GM12878 (cell line): ENCODE measurements around the gene SCCPDH. TPM values are rescaled to one million over a fixed set of nuclear protein-coding genes. Genes with fewer than 3 reads are reported as not detected.

Experiments
- ATAC-seq: fragments of 200-7000 bp; cut with Tn5 transposase; 3 replicates; pipeline ENCODE4 v1.9.1; 2020; ENCODE audit warnings: mild to moderate bottlenecking, moderate library complexity
- BruUV-seq: library from RNA; stranded (reverse); fragments of 400-500 nt; replicated peaks from 2 replicates; lab custom pipeline; 2021; lab: Mats Ljungman, UMichigan
- CTCF ChIA-PET: fragments of 300-600 bp; sonication (Branson Sonifier 250); formaldehyde crosslinking; extraction: SDS; loops from one replicate; lab custom pipeline; 2021; ENCODE audit warnings: inconsistent platforms; lab: Yijun Ruan, JAX
- POLR2A ChIA-PET: fragments of 350-600 bp; formaldehyde crosslinking; extraction: SDS; loops from one replicate; lab custom pipeline; 2021; ENCODE audit warnings: inconsistent platforms; lab: Charles Lee
- RAD21 ChIA-PET: fragments of 300-600 bp; sonication (Branson Sonifier 250); formaldehyde crosslinking; loops from one replicate; lab custom pipeline; 2023; ENCODE audit warnings: antibody characterized with exemption; ENCODE audit not compliant: unreplicated experiment; lab: Charles Lee
- SMC1A ChIA-PET: fragments of 300-600 bp; sonication (Branson Sonifier 250); formaldehyde crosslinking; loops from one replicate; lab custom pipeline; 2023; ENCODE audit not compliant: unreplicated experiment, uncharacterized antibody; lab: Charles Lee
- DNase-seq: peaks from one replicate; pipeline ENCODE4 v3.0.0-alpha.2; 2011; ENCODE audit warnings: low read depth, low spot score
- FAIRE-seq: peaks from 3 replicates; lab custom pipeline; 2011; peaks lifted over from hg19 to GRCh38; lab: Jason Lieb, UNC
- H2AFZ ChIP-seq: 2 replicates; pipeline ENCODE4 v1.6.0; 2011; ENCODE audit warnings: low read depth, low read length, control low read depth; ENCODE audit not compliant: control insufficient read depth
- H3K27ac ChIP-seq: 2 replicates; pipeline ENCODE4 v1.5.1; 2011; ENCODE audit warnings: control low read depth; ENCODE audit not compliant: control insufficient read depth, insufficient read depth
- H3K27me3 ChIP-seq, 2 experiments: replicated peaks in 1 of 2; 2 replicates each; pipeline versions ENCODE4 v1.6.0 to v1.6.1; 2011; ENCODE audit warnings: low read length in 1 of 2; ENCODE audit not compliant: control insufficient read depth in 2 of 2, insufficient read depth in 2 of 2
- H3K36me3 ChIP-seq, 2 experiments: 2 replicates each; pipeline ENCODE4 v1.5.1; 2011; ENCODE audit warnings: low read length in 1 of 2; ENCODE audit not compliant: control insufficient read depth in 2 of 2, insufficient read depth in 2 of 2
- H3K4me1 ChIP-seq: 2 replicates; pipeline ENCODE4 v1.6.1; 2011; ENCODE audit warnings: mild to moderate bottlenecking, low read length, moderate library complexity, mixed read lengths; ENCODE audit not compliant: control insufficient read depth, insufficient read depth
- H3K4me2 ChIP-seq: 2 replicates; pipeline ENCODE4 v1.6.0; 2011; ENCODE audit warnings: control low read depth; ENCODE audit not compliant: control insufficient read depth, insufficient read depth
- H3K4me3 ChIP-seq: fragments of 200-600 bp; sonication (generic); 2 replicates; pipeline ENCODE4 v1.5.1; 2016
- H3K79me2 ChIP-seq: 2 replicates; pipeline ENCODE4 v1.6.0; 2011; ENCODE audit warnings: low read length; ENCODE audit not compliant: control insufficient read depth, insufficient read depth
- H3K9ac ChIP-seq: 2 replicates; pipeline ENCODE4 v1.8.0; 2011; ENCODE audit warnings: low read length, control low read depth, mixed read lengths; ENCODE audit not compliant: control insufficient read depth, insufficient read depth
- H3K9me3 ChIP-seq: replicated peaks from 3 replicates; pipeline ENCODE4 v1.5.1; 2011; ENCODE audit warnings: mild to moderate bottlenecking, low read length; ENCODE audit not compliant: control insufficient read depth, insufficient read depth
- H4K20me1 ChIP-seq: 2 replicates; pipeline ENCODE4 v1.6.0; 2011; ENCODE audit not compliant: control insufficient read depth, insufficient read depth
- BCL3 ChIP-seq: IDR thresholded peaks from 2 replicates; pipeline ENCODE4 v1.6.1; 2011; ENCODE audit warnings: borderline replicate concordance, low read depth, mild to moderate bottlenecking, moderate library complexity, low read length; ENCODE audit not compliant: insufficient read depth, poor library complexity, severe bottlenecking
- CEBPB ChIP-seq, 2 experiments: fragments of 150-350 bp in 1 of 2; IDR thresholded peaks; 2 replicates each; pipeline ENCODE4 v1.6.1; 2012 to 2014; ENCODE audit warnings: low read depth in 2 of 2, low read length in 2 of 2, borderline replicate concordance in 1 of 2, inconsistent platforms in 1 of 2
- E2F4 ChIP-seq: IDR thresholded peaks from 2 replicates; pipeline ENCODE4 v1.6.1; 2012; ENCODE audit warnings: low read depth, low read length, improper control_type of control experiment
- E4F1 ChIP-seq: fragments of 450-650 bp; IDR thresholded peaks from 2 replicates; pipeline ENCODE4 v1.6.1; 2018; ENCODE audit warnings: borderline replicate concordance, mild to moderate bottlenecking; ENCODE audit not compliant: partially characterized antibody
- IKZF2 ChIP-seq, 2 experiments: fragments of 450-650 bp; IDR thresholded peaks; 2 replicates each; pipeline ENCODE4 v1.6.1; 2017; ENCODE audit warnings: mild to moderate bottlenecking in 2 of 2, moderate library complexity in 2 of 2
- NFXL1 ChIP-seq: fragments of 450-650 bp; IDR thresholded peaks from 2 replicates; pipeline ENCODE4 v1.6.1; 2017; ENCODE audit warnings: antibody characterized with exemption, mild to moderate bottlenecking, borderline replicate concordance
- NFYA ChIP-seq: IDR thresholded peaks from 2 replicates; pipeline ENCODE4 v1.6.1; 2011; ENCODE audit warnings: low read depth, mild to moderate bottlenecking, low read length, improper control_type of control experiment, borderline replicate concordance
- POLR2A ChIP-seq: IDR thresholded peaks from 2 replicates; pipeline ENCODE4 v1.6.1; 2011; ENCODE audit warnings: low read depth, mild to moderate bottlenecking, low read length
- SMAD5 ChIP-seq: IDR thresholded peaks from 2 replicates; pipeline ENCODE4 v1.6.1; 2016; ENCODE audit warnings: antibody characterized with exemption, low read depth
- SP1 ChIP-seq: IDR thresholded peaks from one replicate; pipeline ENCODE4 v1.6.1; 2011; ENCODE audit warnings: low read depth, low read length
- SUZ12 ChIP-seq: fragments of 200-600 bp; sonication (generic); IDR thresholded peaks from one replicate; pipeline ENCODE4 v1.6.1; 2018; ENCODE audit warnings: antibody characterized with exemption, mild to moderate bottlenecking; ENCODE audit not compliant: unreplicated experiment
- ZNF622 ChIP-seq: fragments of 450-650 bp; IDR thresholded peaks from 2 replicates; pipeline ENCODE4 v1.6.1; 2017; ENCODE audit warnings: mild to moderate bottlenecking, inconsistent platforms
- WGBS: methylation state at CpG from one replicate; pipeline ENCODE4 v1.1.6; 2016; ENCODE audit warnings: low lambda C conversion rate; ENCODE audit not compliant: insufficient replicate concordance, insufficient coverage; ENCODE audit errors: missing lambda C conversion rate; 5-methylcytosine and 5-hydroxymethylcytosine counted together
- in situ Hi-C: fragments of 300-500 bp; cut with MboI; formaldehyde crosslinking; loops from 9 replicates; pipeline ENCODE4 v1.14.3; 2018; ENCODE audit warnings: mixed read lengths
- intact Hi-C: fragments of 100-400 bp; cut with micrococcal nuclease; formaldehyde crosslinking; loops from one replicate; pipeline ENCODE4 v1.14.2; 2022; ENCODE audit not compliant: unreplicated experiment
- polyA plus RNA-seq, 11 experiments: library from polyadenylated mRNA; depleted of rRNA in 4 of 11; unstranded in 6 of 11; stranded (reverse) in 5 of 11; fragments of >200 nt; fragmentation: Nextera tagmentation in 4 of 11; fragmentation: Illumina TruSeq in 1 of 11; extraction: Ambion mirVana in 4 of 11; extraction: Trizol in 1 of 11; gene quantifications; 1 replicate in 1 of 11; 2 replicates in 10 of 11; pipeline versions ENCODE4 v1.2.1 to v1.2.3, GENCODE V29; 2011 to 2016; ENCODE audit warnings: inconsistent platforms in 2 of 11, missing spikeins in 2 of 11, low read depth in 1 of 11
- total RNA-seq, 4 experiments: library from RNA; depleted of rRNA in 3 of 4; stranded (reverse); fragments of >200 nt in 3 of 4; fragmentation: Illumina TruSeq in 1 of 4; extraction: Trizol in 1 of 4; gene quantifications; 2 replicates each; pipeline versions ENCODE4 v1.2.1 to v1.2.3, GENCODE V29; 2013 to 2021

The SCCPDH gene
- total and polyA plus RNA-seq, 10 of the 15 experiments (the other 5 are each of a cell fraction or from before 2014, with no cell fraction given) = 5.4 to 44.8 (median 24.5) TPM

GRCh38 chr1:246679794-246680177, 44.4 kb upstream of the SCCPDH start:
- no peaks in the 10 kb centered on the region for H4K20me1 ChIP-seq
- H3K79me2 ChIP-seq = no peaks in the 10 kb centered on the region
- H3K27me3 ChIP-seq = no peaks in the 10 kb centered on the region
- SMC1A ChIA-PET = no interaction called here
- CTCF ChIA-PET = interaction anchor here (0.7 to 1.7 kb wide), 2 partner anchors 10 kb away, joined by 3 to 10 read pairs; no protein-coding TSS in a partner anchor
- no peak overlapping the region for H3K4me2 ChIP-seq
- H2AFZ ChIP-seq = no peak overlapping the region
- no peaks in the 10 kb centered on the region for H3K4me1 ChIP-seq
- POLR2A ChIA-PET = no interaction called here
- no peak for FAIRE-seq
- RAD21 ChIA-PET = no interaction called here
- H3K36me3 ChIP-seq = no peaks in the 10 kb centered on the region
- no peaks in the 10 kb centered on the region; the same call in 2 of the 3 replicates for H3K9me3 ChIP-seq
- no peak for ATAC-seq
- no peak for DNase-seq
- no TSS peak for BruUV-seq
- no peak overlapping the region for H3K9ac ChIP-seq
- intact Hi-C loops = no loop called here
- in situ Hi-C loops = no loop called here
- 15% methylated on average over 1 of the region's 1 CpG for WGBS
- no peak overlapping the region for H3K4me3 ChIP-seq
- H3K27ac ChIP-seq = no peak overlapping the region
- TF ChIP-seq NFXL1 (no peak), SP1 (no peak), BCL3 (no peak), IKZF2 (IDR thresholded peaks at IDR 0.05) (no peak), POLR2A (no peak), SMAD5 (no peak), NFYA (no peak), CEBPB (IDR thresholded peaks at IDR 0.05; ENCODE audit: borderline replicate concordance in 1 of 2, low read depth in 2 of 2, low read length in 2 of 2) (no peak), SUZ12 (no peak), ZNF622 (no peak), E2F4 (no peak), E4F1 (no peak)
